Dedifferentiated amniotic fluid mesenchymal stem cell (primary cell): Measurements from ENCODE around the gene CMYA5.
"Not testable (repeated sequence)": the region's sequence is repeated elsewhere in the genome, so short reads cannot be mapped to it uniquely, and the experiment has no call there.

ENCODE experiments used
- DNase-seq: peaks from one replicate; pipeline ENCODE4 v3.0.0-alpha.2; 2016; ENCODE audit errors: extremely low spot score

Gene CMYA5

GRCh38 chr5:79746642-79747569 lies 57.3 kb downstream of the CMYA5 start:
- no peak for DNase-seq

DNA sequence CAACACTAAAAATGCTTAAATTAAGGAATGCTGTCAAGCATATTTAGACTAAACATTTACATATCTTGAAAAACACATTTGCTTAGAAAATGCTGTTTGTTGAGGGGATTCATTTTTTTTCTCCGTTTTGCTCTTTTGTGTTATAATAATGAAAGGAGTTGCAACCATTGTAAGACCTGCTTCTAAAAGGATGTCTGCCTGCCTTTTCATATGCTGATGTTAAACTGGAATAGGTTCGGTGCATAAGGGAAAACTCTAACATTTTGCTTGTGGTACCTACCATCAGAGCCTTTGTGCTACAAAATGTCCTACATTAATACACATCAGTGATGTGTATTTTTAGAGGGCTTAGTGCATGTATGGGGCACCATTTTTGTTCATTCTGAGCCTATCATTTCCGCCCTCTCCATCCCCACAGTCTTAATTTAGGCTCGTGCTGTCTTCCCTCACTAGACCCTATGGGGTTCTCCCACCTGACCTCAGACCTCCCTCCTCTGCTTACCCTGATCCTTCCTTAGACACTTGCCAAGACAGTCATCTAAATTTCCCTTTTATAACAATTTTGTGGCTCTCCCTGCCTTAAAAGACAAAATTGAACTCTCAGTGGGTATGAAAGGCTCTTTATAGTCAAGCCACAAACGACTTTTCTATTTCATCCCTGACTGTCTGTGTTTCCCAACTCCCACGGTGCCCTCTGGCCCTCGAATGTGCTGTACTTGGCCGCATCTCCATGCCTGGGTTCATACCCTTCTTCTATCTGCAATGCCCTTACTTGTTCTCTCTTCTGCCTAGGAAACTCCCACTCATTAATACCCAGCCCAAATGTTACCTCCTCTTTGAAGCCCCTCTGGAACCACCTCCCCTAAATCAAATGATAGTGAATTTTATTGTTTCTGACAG lies 61.2 kb downstream of the CMYA5 start:
- DNase-seq = no peak

- no peak for DNase-seq
Measured at GRCh38 chr5:79753092-79753491, 63.5 kb downstream of the CMYA5 start.

DNA sequence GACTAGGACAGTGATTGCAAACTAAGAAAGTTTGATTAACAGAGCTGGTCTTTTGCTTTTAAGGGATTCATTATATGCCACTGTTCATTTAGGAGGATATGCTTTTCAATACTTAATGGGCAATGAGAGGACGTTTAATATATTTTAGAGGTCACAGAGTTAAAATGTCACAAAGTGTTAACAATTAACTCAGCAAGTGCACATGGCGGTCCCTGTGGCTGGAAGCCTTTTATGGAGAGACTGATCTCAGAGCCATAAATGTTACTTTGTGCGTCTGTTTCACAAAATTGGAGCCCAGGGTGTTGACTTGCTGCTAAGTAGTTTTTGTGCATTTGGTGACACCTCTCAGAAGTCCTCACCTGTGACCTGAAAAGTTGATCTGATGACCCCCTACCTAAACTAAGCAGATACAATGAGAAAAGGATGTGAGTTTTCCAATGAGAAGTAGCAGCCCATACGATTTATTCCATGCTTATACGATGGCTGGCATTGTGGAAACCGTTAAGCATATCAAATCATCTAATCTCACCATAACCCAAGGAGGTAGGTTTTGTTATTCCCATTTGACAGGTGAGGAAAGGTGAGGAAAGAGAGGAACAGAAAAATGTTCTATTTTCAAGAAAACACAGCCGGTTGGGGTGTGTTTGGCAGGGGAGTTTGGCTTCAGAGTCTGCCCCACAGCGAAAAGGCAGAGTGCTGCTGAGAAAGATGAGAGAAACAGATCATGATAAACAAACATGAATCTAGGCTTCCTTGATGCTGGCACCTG lies 64.4 kb downstream of the CMYA5 start:
- DNase-seq = no peak

- DNase-seq = no peak
Measured at GRCh38 chr5:79754865-79755555, 65.4 kb downstream of the CMYA5 start.

DNA sequence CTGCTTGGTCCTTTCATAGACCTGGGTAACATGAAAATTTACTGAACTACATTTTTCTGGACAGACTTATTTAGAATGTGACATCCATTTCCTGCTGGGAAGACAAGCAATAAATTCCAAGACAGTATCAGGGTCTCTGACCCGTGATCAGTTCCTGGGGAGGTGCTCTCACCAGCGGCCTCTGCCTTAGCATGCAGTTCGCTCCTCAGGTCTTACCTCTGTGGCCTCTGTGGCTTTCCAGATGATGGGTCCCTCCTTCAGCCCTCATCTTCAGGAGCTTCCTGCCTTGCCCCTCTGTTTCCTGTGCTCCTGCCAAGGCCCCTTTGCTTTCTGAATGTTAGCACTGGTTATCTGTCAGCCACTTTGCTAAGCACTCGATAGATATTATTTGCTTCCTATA lies 66.4 kb downstream of the CMYA5 start:
- DNase-seq = no peak

DNA sequence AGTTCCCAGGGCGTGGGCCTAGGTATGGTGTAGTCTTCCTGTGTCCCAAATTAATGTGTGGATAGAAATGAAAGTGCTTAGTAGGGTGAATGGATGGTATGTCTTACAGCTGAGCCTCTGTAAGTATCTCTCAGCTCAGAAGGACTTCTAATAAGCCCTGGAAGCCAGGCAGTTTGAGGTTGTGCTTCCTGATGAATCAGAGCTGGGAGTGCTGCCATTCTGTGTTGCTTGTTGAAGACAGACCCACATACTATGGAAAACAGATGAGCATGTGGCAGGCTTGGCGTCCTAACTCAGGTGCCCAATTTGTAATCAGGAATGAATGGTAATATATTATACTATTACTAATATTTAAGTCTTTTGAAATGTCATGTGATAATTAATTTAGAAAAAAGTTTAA lies 69.8 kb downstream of the CMYA5 start:
- peak; percentile 62 for DNase-seq

DNA sequence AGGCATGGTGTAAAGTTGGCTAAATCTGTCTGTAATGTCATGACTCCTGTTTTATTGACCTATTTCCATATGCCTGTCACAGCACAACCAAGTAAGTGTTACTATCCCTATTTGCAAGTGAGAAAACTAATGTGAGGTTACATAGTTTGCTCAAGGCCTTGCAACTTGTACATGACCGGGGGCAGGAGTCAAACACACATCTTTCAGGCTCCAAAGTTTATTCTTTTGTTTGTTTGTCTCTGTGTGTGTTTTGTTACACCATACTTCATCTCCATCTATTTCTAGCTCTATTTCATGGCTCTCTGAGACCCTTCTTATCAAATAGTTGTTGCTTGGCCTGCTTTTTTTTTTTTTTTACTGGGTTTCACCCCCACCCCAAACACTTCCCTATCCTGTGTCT lies 70.2 kb downstream of the CMYA5 start:
- DNase-seq = no peak

DNA sequence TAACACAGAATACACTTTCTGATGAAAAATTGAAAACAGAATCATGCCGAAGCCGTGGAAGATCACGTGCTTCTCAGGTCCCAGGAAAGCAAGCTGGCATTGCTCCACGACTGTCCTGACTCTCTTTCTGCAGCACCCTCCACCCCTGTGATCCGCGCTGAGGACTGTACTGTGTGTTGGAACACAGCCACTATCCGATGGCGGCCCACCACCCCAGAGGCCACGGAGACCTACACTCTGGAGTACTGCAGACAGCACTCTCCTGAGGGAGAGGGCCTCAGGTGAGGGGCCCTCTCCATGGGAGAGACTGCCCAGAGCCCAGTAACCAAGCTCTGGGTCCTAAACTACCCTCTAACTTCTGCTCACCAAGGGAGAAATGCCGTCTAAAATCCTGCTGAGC lies 73.3 kb downstream of the CMYA5 start:
- no peak for DNase-seq

DNA sequence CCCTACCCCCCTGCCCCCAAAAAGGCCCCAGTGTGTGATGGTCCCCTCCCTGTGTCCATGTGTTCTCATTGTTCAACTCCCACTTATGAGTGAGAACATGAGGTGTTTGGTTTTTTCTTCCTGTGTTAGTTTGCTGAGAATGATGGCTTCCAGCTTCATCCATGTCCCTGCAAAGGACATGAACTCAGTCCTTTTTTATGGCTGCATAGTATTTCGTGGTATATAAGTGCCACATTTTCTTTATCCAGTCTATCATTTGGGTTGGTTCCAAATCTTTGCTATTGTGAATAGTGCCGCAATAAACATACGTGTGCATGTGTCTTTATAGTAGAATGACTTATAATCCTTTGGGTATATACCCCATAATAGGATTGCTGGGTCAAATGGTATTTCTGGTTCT lies 74.5 kb downstream of the CMYA5 start:
- DNase-seq = not testable (repeated sequence)

GRCh38 chr5:79771387-79771786 lies 81.8 kb downstream of the CMYA5 start:
- DNase-seq = no peak

DNA sequence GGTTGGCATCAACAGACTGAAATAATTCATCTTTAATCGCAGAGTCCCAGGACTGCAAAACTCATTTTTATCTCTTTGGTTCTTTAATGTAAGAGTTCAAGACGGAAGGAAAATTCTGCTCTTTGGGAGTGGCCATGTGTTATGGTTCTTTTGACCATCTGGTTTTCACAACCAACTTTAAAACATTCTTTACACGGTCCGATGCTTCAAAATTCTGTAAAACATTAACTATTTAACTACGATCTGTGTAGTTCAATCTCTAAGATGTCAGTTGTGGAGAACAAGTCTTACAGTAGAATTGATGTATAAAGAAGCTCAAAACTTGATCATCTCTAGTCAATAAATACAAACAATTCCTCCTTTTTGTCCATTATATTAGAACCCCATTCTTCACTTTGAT lies 83.0 kb downstream of the CMYA5 start:
- DNase-seq = no peak

- no peak for DNase-seq
Measured at GRCh38 chr5:79773612-79774011, 84.0 kb downstream of the CMYA5 start.

DNA sequence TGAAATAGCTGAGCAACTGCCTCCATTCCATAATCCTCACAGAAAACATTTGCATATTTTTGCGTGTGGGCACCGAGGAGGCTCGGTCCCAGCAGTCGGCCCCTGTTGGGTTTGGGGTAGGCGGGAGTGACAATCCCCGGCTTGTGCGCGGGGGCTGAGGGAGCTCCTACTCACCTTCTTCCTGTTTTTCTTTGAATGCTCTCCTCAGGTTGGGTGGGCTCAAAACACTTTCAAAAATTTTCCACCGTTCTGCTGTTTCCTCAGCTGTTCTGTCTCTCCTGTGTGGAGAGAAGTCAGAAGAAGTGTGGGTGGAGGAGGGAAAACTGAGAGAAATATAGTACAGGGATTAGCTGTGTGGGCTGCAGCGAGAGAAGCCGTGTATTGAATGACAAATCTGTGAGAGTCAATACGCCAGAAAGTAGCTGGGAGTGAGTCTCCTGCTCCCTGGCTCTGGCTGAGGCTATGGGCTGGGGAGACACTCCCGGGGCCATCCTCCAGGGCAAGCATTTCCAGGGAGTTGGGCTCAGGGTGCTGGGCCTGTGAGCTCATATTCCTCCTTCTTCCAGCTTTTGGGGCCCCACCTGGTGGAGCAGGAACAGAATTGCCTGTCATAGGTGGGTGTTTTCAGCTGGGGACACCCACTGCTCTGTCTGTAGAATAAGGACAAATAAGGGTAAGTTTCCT lies 84.7 kb downstream of the CMYA5 start:
- DNase-seq = no peak

DNA sequence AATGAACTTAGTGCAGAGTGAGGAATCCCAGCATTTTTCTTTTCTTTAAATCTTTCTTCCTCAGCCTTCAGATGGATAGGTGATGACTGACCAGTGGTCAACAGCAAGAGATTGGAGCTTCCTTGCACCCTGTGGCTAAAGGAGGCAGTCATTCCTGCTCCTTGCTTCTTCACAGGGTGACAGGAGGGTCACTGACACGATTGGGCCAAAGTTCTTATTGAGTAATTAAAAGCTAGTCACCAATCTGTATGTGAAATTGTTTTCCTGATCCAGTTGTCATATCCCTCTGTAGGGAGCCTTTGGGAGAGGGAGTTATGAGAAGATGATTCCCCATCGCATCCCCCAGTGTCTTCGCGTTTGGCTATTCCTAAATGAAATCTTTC lies 85.2 kb downstream of the CMYA5 start:
- DNase-seq = no peak

- not testable (repeated sequence) for DNase-seq
Measured at GRCh38 chr5:79784741-79785140, 95.1 kb downstream of the CMYA5 start.

- DNase-seq = no peak
Measured at GRCh38 chr5:79785983-79786382, 96.3 kb downstream of the CMYA5 start.

GRCh38 chr5:79787448-79787847 lies 97.8 kb downstream of the CMYA5 start:
- no peak for DNase-seq

- no peak for DNase-seq
Measured at GRCh38 chr5:79791843-79792242, 102.2 kb downstream of the CMYA5 start.

DNA sequence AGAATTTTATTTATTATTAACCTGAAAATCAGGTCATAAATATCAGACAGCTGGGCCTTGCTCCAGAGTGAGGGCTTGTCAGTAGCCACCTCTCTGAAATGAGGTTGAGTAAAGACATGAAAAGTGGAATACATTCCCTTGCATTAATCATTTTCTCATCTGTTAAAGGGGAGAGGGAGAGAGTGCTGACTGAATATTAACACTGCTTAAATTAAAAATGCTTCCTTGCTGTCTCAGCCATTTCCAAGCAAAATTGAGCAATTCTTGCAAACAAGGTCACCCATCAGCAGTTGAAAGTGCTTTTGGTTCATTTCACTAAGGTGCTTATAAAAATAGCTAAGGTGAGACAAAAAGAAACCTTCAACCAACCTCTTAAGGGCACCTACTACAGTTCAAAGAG lies 102.8 kb downstream of the CMYA5 start:
- no peak for DNase-seq

DNA sequence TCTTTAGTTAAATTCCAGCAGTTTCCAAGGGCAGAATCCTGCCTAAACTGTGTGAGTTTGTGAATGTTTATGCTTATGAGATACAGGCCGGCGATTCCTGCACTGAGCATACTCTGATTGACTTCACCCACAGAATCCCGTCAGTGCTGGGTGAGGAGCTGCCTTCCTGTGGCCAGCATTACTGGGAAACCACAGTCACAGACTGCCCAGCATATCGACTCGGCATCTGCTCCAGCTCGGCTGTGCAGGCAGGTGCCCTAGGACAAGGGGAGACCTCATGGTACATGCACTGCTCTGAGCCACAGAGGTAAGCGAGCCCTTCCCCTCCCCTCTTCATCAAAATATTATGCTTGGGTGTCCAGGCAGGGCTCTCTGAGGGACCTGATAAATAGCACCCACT lies 103.7 kb downstream of the CMYA5 start:
- DNase-seq = no peak
